IMR-90 (cell line): ENCODE data around the gene ATP6V1G1. TPM values are rescaled to one million over a fixed set of nuclear protein-coding genes. Genes with fewer than 3 reads are reported as not detected.

Experiments used
- ATAC-seq: fragments of 200-7000 bp; cut with Tn5 transposase; 2 replicates; pipeline ENCODE4 v1.9.1; 2020; ENCODE audit warnings: low read depth, mild to moderate bottlenecking, moderate library complexity
- BruUV-seq: library from RNA; stranded (reverse); fragments of 400-500 nt; replicated peaks from 2 replicates; lab custom pipeline; 2021; lab: Mats Ljungman, UMichigan
- CTCF ChIA-PET: fragments of 300-600 bp; formaldehyde crosslinking; extraction: SDS; loops from one replicate; lab custom pipeline; 2021; ENCODE audit warnings: antibody characterized with exemption; lab: Yijun Ruan, JAX
- POLR2A ChIA-PET: fragments of 300-600 bp; sonication (Branson Sonifier 250); formaldehyde crosslinking; loops from one replicate; lab custom pipeline; 2022; ENCODE audit warnings: antibody characterized with exemption; ENCODE audit not compliant: unreplicated experiment; lab: Charles Lee
- DNase-seq: peaks from one replicate; pipeline ENCODE4 v3.0.0; 2013
- H2AFZ ChIP-seq: replicated peaks from 2 replicates; pipeline ENCODE3; 2013; ENCODE audit warnings: low read length, mild to moderate bottlenecking; ENCODE audit not compliant: poor library complexity
- H2AK5ac ChIP-seq: 2 replicates; pipeline ENCODE4 v1.6.1; 2013; ENCODE audit warnings: low read depth, low read length, inconsistent platforms
- H2AK9ac ChIP-seq: replicated peaks from 2 replicates; pipeline ENCODE3; 2013; ENCODE audit warnings: mild to moderate bottlenecking, low read depth, low read length, moderate library complexity; ENCODE audit not compliant: poor library complexity
- H2BK120ac ChIP-seq: 2 replicates; pipeline ENCODE4 v1.6.1; 2013; ENCODE audit warnings: low read depth, low read length, inconsistent platforms
- H2BK15ac ChIP-seq: 3 replicates; pipeline ENCODE4 v1.6.1; 2013; ENCODE audit warnings: low read depth, low read length, inconsistent platforms
- H2BK20ac ChIP-seq: 2 replicates; pipeline ENCODE4 v1.6.1; 2013; ENCODE audit warnings: low read depth, mild to moderate bottlenecking, inconsistent platforms, low read length, moderate library complexity
- H2BK5ac ChIP-seq: 2 replicates; pipeline ENCODE4 v1.6.1; 2013; ENCODE audit warnings: mild to moderate bottlenecking, low read depth, low read length, inconsistent platforms; ENCODE audit not compliant: poor library complexity, severe bottlenecking
- H3K14ac ChIP-seq: replicated peaks from 2 replicates; pipeline ENCODE4 v1.6.1; 2013; ENCODE audit warnings: low read depth, low read length, inconsistent platforms
- H3K18ac ChIP-seq: 2 replicates; pipeline ENCODE4 v1.6.1; 2013; ENCODE audit warnings: low read depth, low read length, control low read depth
- H3K23ac ChIP-seq: 2 replicates; pipeline ENCODE4 v1.6.1; 2013; ENCODE audit warnings: low read depth, low read length, inconsistent platforms
- H3K27ac ChIP-seq: 2 replicates; pipeline ENCODE4 v1.5.1; 2013; ENCODE audit warnings: mild to moderate bottlenecking, control low read depth, low read length; ENCODE audit not compliant: insufficient read depth
- H3K27me3 ChIP-seq: 2 replicates; pipeline ENCODE4 v1.6.1; 2013; ENCODE audit warnings: low read length; ENCODE audit not compliant: control insufficient read depth, insufficient read depth
- H3K36me3 ChIP-seq: 2 replicates; pipeline ENCODE4 v1.6.1; 2013; ENCODE audit warnings: low read length, mixed read lengths; ENCODE audit not compliant: control insufficient read depth, insufficient read depth
- H3K4ac ChIP-seq: 2 replicates; pipeline ENCODE4 v1.6.1; 2013; ENCODE audit warnings: low read depth, low read length, inconsistent platforms
- H3K4me1 ChIP-seq: 2 replicates; pipeline ENCODE4 v1.6.1; 2013; ENCODE audit warnings: low read length, mixed read lengths; ENCODE audit not compliant: control insufficient read depth, insufficient read depth
- H3K4me2 ChIP-seq: 2 replicates; pipeline ENCODE4 v1.6.1; 2013; ENCODE audit warnings: low read depth, mild to moderate bottlenecking, control low read depth, low read length, moderate library complexity
- H3K4me3 ChIP-seq: 2 replicates; pipeline ENCODE4 v1.5.1; 2013; ENCODE audit warnings: low read depth, mild to moderate bottlenecking, control low read depth, low read length, moderate library complexity; ENCODE audit not compliant: insufficient read depth
- H3K56ac ChIP-seq: 2 replicates; pipeline ENCODE4 v1.6.1; 2013; ENCODE audit warnings: low read length, inconsistent platforms; ENCODE audit not compliant: insufficient read depth; ENCODE audit errors: extremely low read depth
- H3K79me1 ChIP-seq, 2 experiments: 2 replicates each; pipeline ENCODE4 v1.6.1; 2013; ENCODE audit warnings: low read length in 2 of 2, inconsistent platforms in 1 of 2, low read depth in 1 of 2
- H3K9ac ChIP-seq: 2 replicates; pipeline ENCODE4 v1.6.1; 2013; ENCODE audit warnings: low read depth, low read length, control low read depth
- H3K9me1 ChIP-seq: 2 replicates; pipeline ENCODE4 v1.6.1; 2013; ENCODE audit warnings: low read length, inconsistent platforms; ENCODE audit not compliant: insufficient read depth
- H3K9me3 ChIP-seq: 2 replicates; pipeline ENCODE4 v1.6.1; 2013; ENCODE audit warnings: low read length; ENCODE audit not compliant: control insufficient read depth, insufficient read depth
- H4K20me1 ChIP-seq: 2 replicates; pipeline ENCODE4 v1.6.1; 2013; ENCODE audit warnings: low read length, inconsistent platforms; ENCODE audit not compliant: insufficient read depth
- H4K5ac ChIP-seq: 2 replicates; pipeline ENCODE4 v1.6.1; 2013; ENCODE audit warnings: mild to moderate bottlenecking, low read depth, low read length, control low read depth
- H4K8ac ChIP-seq, 2 experiments: 2 replicates each; pipeline ENCODE4 v1.6.1; 2013; ENCODE audit warnings: low read depth in 2 of 2, low read length in 2 of 2, control low read depth in 1 of 2, inconsistent platforms in 1 of 2
- H4K91ac ChIP-seq: 2 replicates; pipeline ENCODE4 v1.6.1; 2013; ENCODE audit warnings: low read depth, low read length, inconsistent platforms; ENCODE audit not compliant: insufficient read depth
- CEBPB ChIP-seq: IDR thresholded peaks from 2 replicates; pipeline ENCODE4 v1.6.1; 2012; ENCODE audit warnings: low read depth, low read length, improper control_type of control experiment
- CHD1 ChIP-seq: IDR thresholded peaks from 2 replicates; pipeline ENCODE4 v1.6.1; 2012; ENCODE audit warnings: low read depth, low read length, improper control_type of control experiment
- CTCF ChIP-seq: conservative IDR thresholded peaks from 2 replicates; pipeline ENCODE4 v1.5.1; 2012; ENCODE audit warnings: mild to moderate bottlenecking, low read depth, low read length, improper control_type of control experiment
- ELK1 ChIP-seq: fragments of 150-350 bp; IDR thresholded peaks from 2 replicates; pipeline ENCODE4 v1.6.1; 2016; ENCODE audit warnings: low read depth, mild to moderate bottlenecking, low read length, moderate library complexity, borderline replicate concordance
- FOS ChIP-seq: fragments of 150-350 bp; IDR thresholded peaks from 2 replicates; pipeline ENCODE4 v1.6.1; 2016; ENCODE audit warnings: low read depth, low read length
- MAFK ChIP-seq: IDR thresholded peaks from 2 replicates; pipeline ENCODE4 v1.6.1; 2012; ENCODE audit warnings: low read depth, low read length, improper control_type of control experiment
- MAZ ChIP-seq: IDR thresholded peaks from 2 replicates; pipeline ENCODE4 v1.6.1; 2012; ENCODE audit warnings: low read depth, mild to moderate bottlenecking, low read length, improper control_type of control experiment, moderate library complexity, borderline replicate concordance
- MXI1 ChIP-seq: IDR thresholded peaks from 2 replicates; pipeline ENCODE4 v1.6.1; 2012; ENCODE audit warnings: low read depth, mild to moderate bottlenecking, low read length, moderate library complexity, borderline replicate concordance
- NFE2L2 ChIP-seq: fragments of 150-350 bp; IDR thresholded peaks from 2 replicates; pipeline ENCODE4 v1.6.1; 2016; ENCODE audit warnings: low read depth, mild to moderate bottlenecking, low read length
- POLR2A ChIP-seq: IDR thresholded peaks from 2 replicates; pipeline ENCODE4 v1.6.1; 2012; ENCODE audit warnings: mild to moderate bottlenecking, low read depth, low read length
- SMC3 ChIP-seq: fragments of 150-350 bp; IDR thresholded peaks from 2 replicates; pipeline ENCODE4 v1.6.1; 2016; ENCODE audit warnings: low read depth, mild to moderate bottlenecking, antibody characterized with exemption, low read length, moderate library complexity
- WGBS, 2 experiments: methylation state at CpG; one replicate each; pipeline versions ENCODE4 v1.1.5 to v1.1.7; 2013; ENCODE audit warnings: missing lambda C conversion rate in 2 of 2; ENCODE audit not compliant: insufficient read length in 1 of 2; ENCODE audit errors: extremely low coverage in 2 of 2; 5-methylcytosine and 5-hydroxymethylcytosine counted together
- dilution Hi-C: fragments of 300-500 bp; cut with HindIII; formaldehyde crosslinking; loops from one replicate; pipeline ENCODE4 v1.14.3; 2018; ENCODE audit warnings: low sequenced_read_pairs; ENCODE audit not compliant: unreplicated experiment
- in situ Hi-C: fragments of 300-500 bp; cut with MboI; formaldehyde crosslinking; loops from 3 replicates; pipeline ENCODE4 v1.14.3; 2019; ENCODE audit warnings: low sequenced_read_pairs, inconsistent platforms, mixed read lengths
- intact Hi-C: fragments of 100-400 bp; cut with micrococcal nuclease; formaldehyde crosslinking; loops from 2 replicates; pipeline ENCODE4 v1.10.0; 2022
- polyA plus RNA-seq, 3 experiments: library from polyadenylated mRNA; depleted of rRNA; stranded (reverse); fragments of >200 nt; gene quantifications; 2 replicates each; pipeline ENCODE4 v1.2.3, GENCODE V29; 2012; ENCODE audit warnings: low replicate concordance in 1 of 3
- total RNA-seq: library from RNA; depleted of rRNA; stranded (reverse); fragments of >200 nt; gene quantifications from 2 replicates; pipeline ENCODE4 v1.2.3, GENCODE V29; 2012
- TF ChIP-seq, protein P1 (sequence below): fragments of 150-350 bp; IDR thresholded peaks from 2 replicates; pipeline ENCODE4 v1.6.1; 2017; ENCODE audit warnings: mild to moderate bottlenecking, antibody characterized with exemption, low read length, low read depth

ATP6V1G1 gene
- total and polyA plus RNA-seq, 2 of the 4 experiments (the other 2 are of a cell fraction) = 52.0 to 70.9 TPM

DNA sequence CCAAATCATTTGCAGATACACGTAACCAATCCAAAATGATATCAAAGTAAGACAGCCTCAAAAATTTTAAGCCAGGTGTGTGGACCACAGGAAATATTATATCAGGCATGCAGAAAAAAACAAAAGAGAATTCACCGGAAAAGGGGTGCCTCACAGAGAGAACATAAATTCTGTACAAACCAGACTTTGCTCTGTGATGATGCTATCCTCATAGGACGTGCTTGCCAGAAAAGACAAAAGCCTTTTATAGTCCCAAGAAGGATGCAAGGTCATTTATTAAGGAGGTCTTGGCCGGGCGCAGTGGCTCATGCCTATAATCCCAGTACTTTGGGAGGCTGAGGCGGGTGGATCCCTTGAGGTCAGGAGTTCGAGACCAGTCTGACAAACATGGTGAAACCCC is 16.8 kb upstream of the ATP6V1G1 start:
- H3K4ac ChIP-seq = no peak overlapping the region
- H2BK5ac ChIP-seq = no peak overlapping the region
- no peak for DNase-seq
- no peak overlapping the region for H4K8ac ChIP-seq
- H3K9me3 ChIP-seq = no peaks in the 10 kb centered on the region
- CTCF ChIA-PET = interaction anchor here (1.1 kb wide), 1 partner anchor 69 kb away, joined by 4 read pairs; no protein-coding TSS in a partner anchor
- no peak overlapping the region for H3K18ac ChIP-seq
- H3K4me2 ChIP-seq = no peak overlapping the region
- no peak overlapping the region for H2AFZ ChIP-seq
- H3K27ac ChIP-seq = no peak overlapping the region
- H3K4me3 ChIP-seq = no peak overlapping the region
- dilution Hi-C loops (no loop called here), intact Hi-C loops (no loop called here), in situ Hi-C loops (no loop called here)
- H3K27me3 ChIP-seq = peaks cover 4% of the 10 kb centered on the region
- H2BK120ac ChIP-seq = no peak overlapping the region
- no peaks in the 10 kb centered on the region for H4K20me1 ChIP-seq
- WGBS, 2 experiments = no CpG with 5 or more reads among the region's 7 CpGs
- peaks cover 2% of the 10 kb centered on the region; the same call in 1 of the 2 replicates for H3K4me1 ChIP-seq
- POLR2A ChIA-PET = interaction anchor here (0.5 to 0.7 kb wide), 2 partner anchors 21 to 67 kb away, joined by 3 to 14 read pairs; no protein-coding TSS in a partner anchor
- H3K9ac ChIP-seq = no peak overlapping the region
- H3K36me3 ChIP-seq = no peaks in the 10 kb centered on the region
- H3K23ac ChIP-seq = no peak overlapping the region
- H2BK20ac ChIP-seq = no peak overlapping the region
- no TSS peak for BruUV-seq
- no peak for TF ChIP-seq POLR2A
- TF ChIP-seq FOS = no peak
- no peak for TF ChIP-seq MXI1
- no peak for TF ChIP-seq CEBPB
- TF ChIP-seq, protein P1, sequence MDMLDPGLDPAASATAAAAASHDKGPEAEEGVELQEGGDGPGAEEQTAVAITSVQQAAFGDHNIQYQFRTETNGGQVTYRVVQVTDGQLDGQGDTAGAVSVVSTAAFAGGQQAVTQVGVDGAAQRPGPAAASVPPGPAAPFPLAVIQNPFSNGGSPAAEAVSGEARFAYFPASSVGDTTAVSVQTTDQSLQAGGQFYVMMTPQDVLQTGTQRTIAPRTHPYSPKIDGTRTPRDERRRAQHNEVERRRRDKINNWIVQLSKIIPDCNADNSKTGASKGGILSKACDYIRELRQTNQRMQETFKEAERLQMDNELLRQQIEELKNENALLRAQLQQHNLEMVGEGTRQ = no peak
- TF ChIP-seq SMC3 = no peak
- TF ChIP-seq NFE2L2 = no peak
- TF ChIP-seq CTCF = no peak
- no peak for TF ChIP-seq MAZ
- no peak for TF ChIP-seq ELK1
- no peak for TF ChIP-seq MAFK
- TF ChIP-seq CHD1 = no peak
- H3K79me1 ChIP-seq = no peaks in the 10 kb centered on the region
- no peak overlapping the region for H2AK9ac ChIP-seq
- H3K56ac ChIP-seq = no peak overlapping the region
- H3K9me1 ChIP-seq = no peaks in the 10 kb centered on the region
- H2AK5ac ChIP-seq = no peak overlapping the region
- no peak overlapping the region for H3K14ac ChIP-seq
- no peak for ATAC-seq
- no peak overlapping the region for H4K91ac ChIP-seq
- no peak overlapping the region for H2BK15ac ChIP-seq
- H4K5ac ChIP-seq = no peak overlapping the region
